HG03175 (cell line): ENCODE results near the gene SH3BGRL2.

Source experiments
- ATAC-seq: cut with Tn5 transposase; IDR thresholded peaks from one replicate; pipeline ENCODE4 v1.9.1; 2021; ENCODE audit warnings: mild to moderate bottlenecking, moderate library complexity; ENCODE audit not compliant: unreplicated experiment

Gene SH3BGRL2

DNA sequence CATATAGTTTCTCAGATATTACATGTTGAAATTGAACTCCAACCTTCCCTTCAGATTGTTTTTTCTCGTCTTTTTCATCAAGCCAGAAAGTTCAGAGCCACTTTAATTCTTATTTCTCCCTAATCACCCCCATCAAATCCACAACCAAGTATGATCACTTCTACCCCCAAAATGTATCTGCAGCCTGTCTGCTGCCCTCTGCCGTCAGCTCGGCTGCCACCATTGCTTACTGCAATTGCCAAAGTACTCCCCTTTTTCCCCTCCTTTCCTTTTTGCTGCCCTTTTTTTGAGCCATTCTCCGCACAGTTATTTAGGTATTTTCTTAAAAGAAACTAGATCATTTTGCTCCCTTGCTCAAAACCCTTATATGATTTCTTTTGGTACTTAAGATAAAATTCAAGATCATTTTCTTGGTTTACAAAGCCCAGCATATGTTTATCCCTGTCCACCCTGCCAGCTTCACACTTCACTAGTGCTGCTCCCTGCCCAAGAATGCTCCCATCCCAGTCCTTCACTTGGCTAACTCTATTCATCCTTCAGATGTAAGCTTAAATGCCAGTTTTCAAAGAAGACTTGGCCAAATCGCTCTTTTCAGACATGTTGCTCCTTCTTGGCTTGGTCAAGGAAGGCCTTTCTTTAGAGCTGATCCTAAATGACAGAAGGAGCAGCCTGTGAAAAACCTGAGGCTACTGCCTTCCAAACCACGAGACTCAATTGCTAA is 63.7 kb downstream of the SH3BGRL2 start:
- ATAC-seq: no peak

DNA sequence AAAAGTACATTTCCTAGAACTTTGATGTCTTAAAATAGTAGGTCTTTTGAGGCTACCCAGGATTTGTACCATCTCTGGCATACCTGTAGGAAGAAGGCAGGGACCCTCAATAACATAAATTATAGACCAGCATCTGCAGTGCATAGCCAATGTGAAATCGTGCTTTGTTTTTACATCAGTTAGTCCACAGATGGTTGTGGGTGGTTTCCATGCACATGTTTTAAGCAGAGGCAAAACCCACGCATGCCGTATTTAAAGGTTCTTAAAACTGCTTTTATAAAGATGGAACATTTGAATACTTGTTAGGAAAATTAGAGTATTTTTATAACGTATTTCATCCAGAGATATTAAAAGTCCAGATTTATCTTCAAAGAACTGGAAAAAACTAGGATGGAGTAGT is 66.3 kb downstream of the SH3BGRL2 start:
- no peak for ATAC-seq

DNA sequence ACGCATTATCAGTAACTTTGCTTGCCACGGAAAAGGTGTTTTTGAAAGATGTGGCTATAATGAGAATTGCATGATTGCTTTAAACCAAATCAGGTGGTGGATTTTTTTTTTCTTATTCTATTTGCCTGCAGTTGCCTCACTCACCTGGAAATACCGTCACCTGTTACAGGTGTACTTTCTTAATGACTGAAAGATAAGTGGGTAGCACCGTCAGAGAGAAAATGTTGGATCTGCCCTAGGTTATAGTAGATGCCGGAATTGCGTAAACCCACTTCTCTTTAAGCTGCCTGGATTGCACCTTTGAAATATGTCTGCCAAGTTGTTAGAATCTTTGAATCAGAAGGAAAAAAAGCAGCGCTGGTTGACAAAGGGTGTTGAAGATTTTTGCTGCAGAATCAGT is 68.5 kb downstream of the SH3BGRL2 start:
- no peak for ATAC-seq

DNA sequence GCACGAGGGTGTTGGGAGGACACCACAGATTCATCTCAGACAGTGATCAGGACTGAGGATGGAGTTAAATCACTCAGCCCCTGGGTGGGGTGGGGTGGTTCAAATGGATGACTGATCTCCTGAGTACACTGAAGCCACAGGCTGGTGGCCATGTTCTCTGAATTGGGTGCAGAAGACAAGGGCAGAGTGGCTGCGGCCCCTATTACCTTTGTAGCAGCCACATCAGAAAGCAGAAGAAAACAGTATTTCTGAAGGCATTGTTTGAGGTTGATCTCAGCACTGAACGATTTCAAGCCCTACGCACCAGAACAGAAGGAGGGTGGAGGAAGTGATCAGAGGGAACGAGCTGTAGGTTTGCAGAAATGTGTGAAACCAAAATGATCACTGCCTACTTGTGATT is 71.6 kb downstream of the SH3BGRL2 start:
- no peak for ATAC-seq

DNA sequence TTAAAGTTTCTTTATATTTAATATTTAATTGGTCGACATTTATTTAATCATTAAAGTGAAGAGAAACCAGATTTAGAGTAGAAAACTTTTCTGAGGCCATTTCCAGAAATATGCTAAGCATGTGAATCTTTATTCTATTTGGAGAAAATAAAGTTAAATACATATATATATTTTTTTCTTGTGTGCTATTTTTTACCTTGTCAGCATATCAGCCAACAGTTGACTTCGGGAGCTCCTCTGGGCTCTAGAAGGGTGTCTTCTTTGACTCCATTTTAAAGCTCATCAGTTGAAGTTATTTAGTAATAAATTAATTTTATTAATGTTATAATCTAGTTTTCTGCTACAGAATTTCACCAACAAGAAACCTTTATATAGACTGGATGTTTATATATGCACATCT is 73.1 kb downstream of the SH3BGRL2 start:
- ATAC-seq: no peak

DNA sequence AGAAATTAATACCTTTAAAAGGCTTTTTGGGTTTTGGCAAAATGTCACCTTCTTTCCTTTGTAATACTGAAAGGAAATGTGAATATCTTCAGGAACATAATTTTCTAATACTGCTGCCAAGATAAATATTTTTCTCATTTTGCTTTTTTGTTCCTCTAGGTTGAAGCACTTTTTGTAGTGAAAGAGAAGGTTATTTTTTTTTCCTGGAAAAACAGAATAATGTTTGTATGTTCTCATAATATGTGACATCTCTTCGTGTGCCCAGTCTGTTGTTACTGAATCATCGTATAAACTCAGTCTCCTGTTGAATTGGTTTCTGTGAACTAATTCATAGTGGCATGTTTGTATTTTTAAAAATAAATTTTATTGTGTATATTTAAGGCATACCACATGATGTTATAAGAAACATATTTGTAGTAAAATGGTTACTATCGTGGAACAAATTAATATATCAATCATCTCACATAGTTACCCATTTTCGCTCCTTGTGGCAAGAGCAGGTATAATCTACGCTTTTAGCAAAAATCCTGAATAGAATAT is 74.4 kb downstream of the SH3BGRL2 start:
- no peak for ATAC-seq

DNA sequence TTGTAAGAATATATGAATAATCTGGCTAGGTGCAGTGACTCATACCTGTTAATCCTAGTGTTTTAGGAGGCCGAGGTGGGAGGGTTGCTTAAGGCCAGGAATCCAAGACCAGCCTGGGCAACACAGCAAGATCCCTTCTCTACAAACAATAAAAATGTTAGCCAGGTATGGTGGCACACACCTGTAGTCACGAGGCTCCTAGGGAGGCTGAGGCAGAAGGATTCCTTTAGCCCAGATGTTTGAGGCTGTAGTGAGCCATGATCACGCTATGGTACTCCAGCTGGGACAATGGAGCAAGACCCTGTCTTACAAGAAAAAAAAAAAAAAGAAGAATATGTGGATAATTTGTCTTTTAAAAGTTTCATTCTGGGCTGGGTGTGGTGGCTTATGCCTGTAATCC is 75.4 kb downstream of the SH3BGRL2 start:
- no peak for ATAC-seq

DNA sequence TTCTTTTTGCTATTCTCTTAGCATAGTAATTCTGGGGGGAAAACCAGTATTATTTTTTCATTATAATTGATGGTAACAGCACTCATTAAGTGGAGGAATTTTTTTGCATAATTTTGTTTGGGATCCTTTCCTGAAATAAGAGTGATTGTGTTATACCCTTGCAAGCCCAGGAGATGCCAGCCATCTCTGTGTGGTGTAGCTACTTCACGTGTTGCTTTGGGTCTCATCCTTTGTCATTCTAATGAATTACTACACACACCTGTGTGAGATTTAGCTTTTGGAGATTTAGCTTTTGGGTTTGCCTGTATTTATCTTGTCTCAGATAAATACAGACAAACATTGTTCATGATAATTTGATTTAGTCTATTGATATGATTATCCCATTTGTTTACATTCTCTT is 76.5 kb downstream of the SH3BGRL2 start:
- ATAC-seq: no peak

DNA sequence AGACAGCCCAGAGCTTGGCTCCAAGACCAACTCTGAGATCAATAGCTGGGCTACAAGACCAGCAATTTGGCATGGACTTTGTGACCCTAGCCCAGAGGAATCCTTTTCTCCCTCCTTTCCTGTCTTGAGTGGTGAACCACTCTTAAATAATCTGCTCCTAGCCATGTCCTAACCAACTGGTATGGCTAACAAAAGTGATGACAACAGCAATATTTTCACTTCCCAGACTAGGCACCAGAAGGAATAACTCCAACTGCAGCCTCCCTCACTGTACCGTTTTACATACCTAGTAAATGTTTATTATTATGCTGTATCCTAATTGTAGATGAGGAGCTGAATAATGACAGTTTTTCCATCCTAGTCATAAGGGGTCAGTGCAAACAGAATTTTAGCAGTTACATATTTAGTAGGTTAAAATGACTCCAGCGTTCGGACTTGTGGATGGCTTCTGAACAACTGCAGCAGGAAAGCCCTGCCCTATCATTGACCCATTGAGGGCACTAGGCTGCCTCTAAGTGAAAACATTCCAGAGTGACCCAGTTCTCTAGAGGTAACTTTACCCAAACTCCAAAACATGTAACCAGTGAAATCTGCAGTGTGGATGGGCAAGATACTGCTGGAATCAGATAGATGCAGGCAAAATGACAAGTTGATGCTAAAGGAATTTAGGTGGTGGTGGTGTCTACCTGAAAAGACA is 77.1 kb downstream of the SH3BGRL2 start:
- no peak for ATAC-seq

DNA sequence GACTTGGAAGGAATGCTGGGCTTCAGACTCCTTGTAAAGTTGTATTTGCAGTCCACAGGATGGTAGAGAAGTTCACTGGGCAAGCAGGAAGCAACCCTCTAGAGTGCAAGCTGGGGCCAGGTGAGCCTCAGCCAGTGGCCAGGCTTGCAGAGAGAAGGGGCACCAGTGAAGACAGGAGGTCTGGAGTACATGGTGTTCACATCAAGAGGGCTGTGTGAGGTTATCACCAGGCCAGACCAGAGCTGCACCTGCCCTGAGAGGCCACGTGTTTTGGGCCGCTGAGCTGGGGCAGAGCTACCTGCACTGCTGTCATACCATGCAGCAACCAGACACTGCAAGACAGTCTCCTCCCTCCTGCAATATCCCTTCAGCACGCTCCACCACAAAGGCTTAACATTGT is 79.0 kb downstream of the SH3BGRL2 start:
- ATAC-seq: no peak

DNA sequence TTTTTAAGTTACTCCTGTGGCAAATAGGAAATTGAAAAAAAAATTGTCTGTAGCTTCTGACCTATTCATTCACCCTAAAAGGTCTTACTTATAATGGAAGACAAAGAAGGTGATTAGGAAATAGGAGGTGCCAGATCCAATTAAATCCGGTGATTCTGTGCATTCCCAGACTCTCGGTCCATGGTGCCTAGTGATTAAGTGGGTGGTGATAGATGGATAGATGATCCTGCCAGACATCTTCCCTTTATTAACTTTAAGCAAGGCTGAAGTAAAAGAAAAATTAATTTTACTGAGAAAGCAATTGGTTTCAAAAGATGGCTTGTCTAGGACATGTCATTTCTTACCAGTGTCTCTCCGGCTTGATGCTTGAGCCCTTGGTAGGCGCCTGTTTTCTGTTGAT is 80.0 kb downstream of the SH3BGRL2 start:
- ATAC-seq: no peak

DNA sequence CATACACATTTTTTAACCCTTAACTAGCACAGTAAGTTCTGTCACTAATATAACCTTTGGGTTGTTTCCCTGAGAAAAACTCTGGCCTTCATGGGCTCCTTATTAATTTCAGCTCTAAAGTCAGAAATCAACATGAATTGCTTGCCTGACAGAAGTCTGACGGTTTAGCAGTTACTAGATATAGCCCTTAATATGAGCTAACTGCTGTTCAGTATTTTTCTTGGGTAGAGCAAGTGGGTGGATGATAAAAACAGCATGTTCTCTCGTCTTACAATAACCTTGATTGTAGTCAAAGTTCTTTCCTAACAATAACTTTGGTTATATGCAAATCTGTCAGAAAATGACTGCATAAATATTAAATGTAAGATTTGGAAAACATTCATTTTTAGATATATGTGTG is 81.0 kb downstream of the SH3BGRL2 start:
- no peak for ATAC-seq

DNA sequence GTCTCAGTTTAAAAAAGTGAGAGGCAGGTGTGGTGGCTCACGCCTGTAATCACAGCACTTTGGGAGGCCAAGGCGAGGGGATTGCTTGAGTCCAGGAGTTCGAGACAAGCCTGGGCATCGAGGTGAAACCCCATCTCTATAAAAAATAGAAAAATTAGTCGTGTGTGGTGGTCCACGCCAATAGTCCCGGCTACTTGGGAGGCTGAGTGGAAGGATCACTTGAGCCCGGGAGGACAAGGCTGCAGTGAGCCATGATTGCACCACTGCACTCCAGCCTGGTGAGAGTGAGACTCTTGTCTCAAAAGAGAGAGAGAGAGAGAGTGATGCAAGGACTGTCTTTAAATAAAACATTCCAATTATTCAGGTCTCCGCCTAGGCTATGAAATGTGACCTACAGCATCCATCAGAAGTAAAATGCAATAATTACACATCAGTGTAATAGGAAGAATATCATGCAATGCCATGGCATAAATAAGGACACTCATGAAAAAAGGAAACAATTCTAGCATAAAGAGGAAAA is 81.5 kb downstream of the SH3BGRL2 start:
- no peak for ATAC-seq

DNA sequence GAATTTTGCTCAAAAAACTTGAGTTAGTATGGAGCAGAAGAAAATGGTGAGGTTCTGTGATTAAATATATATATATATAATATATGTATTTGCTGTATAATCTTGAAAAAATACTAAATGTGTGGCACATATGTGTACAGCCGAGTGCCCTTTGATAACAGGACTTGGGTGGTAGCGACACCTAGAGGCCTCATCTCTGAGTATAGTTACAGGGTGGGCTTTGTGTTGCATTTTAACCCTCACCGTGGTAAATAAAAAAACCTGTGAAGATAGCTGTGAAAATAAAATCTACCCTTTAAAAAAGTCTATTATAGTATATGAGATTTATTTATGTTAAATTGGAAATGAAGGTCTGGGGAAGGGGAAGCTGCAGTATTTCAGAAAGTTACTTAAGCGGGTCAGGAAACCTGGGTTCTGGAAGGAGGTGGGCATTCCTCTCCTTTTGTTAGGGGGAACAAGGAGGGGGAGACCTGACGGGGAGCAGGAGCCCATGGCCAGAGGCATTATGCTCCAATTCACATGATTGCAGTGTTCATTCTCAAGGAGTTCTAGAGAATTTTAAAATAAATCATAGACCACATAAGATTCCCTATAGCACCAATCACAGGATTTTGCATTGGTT is 82.7 kb downstream of the SH3BGRL2 start:
- peak; percentile 67 for ATAC-seq

DNA sequence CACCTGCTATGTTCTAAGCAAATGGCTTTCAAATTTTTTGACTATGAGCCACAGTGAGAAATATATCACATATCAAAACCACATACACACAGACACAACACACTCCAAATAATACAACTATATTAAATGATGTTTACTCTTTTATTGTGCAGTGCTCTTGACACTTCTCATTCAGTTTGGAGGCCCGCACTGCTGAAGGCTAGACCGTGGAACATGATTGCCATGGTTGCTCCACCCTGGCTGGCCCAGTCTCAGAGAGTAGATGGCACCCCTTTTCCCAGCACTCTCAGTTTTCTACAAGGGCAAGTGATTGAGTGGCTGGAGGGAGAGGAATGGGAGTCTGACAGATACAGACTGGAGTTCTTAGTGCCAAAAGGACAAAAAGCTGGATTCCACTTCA is 86.9 kb downstream of the SH3BGRL2 start:
- no peak for ATAC-seq

DNA sequence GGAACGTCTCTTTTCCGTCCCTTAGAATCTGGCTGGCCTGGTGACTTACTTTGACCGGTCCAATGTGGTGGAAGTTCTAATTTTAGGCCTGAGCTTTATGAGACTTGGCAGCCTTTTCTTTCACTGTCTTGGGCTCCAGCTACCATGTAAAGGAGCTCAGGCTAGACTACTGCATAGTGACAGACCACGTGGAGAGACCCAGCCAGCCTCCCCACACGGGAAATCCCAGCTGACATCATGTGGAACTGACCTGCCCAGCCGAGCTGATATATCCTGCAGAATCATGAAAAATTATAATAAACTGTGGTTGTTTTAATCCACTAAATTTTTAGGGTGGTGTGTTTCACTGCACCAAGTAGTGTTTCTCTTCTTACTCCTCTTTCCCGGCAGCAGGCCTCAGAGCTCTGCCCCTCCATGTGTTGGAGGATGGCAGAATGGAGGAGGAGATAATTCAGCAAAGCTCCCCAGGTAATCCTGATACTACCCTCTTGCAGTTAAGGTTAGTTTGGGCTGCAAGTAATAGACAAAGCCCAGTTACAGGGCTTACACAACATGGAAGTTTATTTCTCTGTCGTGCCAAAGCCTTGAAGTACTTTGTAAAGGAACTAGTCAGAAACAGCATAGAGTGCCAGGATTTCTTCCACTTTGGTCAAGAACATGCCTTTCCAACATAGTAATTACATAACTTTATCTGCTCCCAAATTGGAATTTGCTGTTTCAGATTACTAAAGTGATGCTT is 87.5 kb downstream of the SH3BGRL2 start:
- no peak for ATAC-seq

DNA sequence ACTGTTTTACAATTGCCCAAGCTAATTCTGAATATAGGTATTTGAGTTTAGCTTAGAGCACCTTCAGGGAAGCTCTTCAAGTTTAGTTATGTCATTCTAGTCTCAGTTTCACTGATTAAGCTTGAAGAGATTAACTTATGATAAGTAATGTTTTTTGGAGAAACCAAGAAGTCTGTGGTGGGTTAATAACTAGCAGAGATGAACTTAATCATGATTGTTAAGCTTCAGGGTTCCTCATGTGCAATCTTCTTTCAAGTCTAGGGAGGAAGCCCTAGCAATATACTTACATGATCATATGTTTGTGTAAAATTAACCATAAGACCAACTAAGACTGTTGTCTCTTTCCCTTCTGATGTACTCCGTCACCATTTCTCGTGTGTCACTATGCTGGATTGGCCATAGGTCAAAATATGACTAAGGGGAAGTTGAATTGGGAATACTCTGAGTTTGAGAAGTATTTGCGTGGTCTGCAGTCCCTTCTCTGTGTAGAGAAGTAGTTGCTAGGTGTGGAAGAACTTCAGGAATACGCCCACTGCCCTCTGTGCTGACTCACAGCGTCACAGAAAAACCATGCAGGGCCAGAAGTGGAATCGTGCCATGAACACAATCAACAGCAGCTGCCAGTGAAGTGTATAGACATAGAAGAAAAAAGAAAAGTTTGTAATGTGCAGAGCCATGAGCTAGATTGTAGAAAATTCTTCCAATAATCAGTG is 88.3 kb downstream of the SH3BGRL2 start:
- ATAC-seq: peak; percentile 33

DNA sequence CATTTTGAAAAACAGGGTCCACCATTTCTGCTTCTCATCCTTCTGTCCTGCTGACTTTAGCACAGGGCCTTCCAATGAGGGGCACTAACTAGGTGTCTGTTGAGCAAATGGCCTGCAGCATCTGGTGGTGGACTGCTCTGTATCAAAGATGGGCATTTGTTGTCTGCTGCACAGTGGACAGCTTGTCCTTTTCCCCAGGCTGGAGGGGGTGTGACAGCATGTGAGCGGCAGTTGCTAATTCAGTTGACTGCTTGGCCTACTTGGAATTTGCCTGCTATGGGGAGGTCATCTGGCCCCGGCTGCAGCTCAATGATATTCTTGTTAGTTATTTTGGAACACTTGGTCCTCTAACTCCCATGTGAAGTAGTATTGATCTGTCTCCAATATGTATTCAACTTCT is 93.7 kb downstream of the SH3BGRL2 start:
- ATAC-seq: no peak

DNA sequence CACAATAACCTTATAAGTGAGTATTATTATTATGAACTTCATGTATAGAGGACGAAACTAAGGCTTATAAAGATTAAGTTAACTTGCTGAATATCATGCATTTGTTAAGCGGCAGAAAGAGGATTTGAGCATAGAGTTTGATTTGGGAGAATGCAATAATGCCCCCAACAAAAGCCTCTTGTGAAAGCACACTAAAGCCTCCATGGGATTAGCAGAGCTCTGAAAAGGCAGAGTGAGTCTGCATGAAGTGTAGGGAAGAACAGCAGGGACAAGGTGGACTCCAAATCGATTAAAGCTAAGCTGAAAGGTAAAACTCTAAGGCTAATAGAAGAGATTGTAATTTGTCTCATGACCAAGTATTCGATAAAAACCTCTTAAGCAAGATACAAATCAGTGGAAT is 100.3 kb downstream of the SH3BGRL2 start:
- ATAC-seq: no peak

DNA sequence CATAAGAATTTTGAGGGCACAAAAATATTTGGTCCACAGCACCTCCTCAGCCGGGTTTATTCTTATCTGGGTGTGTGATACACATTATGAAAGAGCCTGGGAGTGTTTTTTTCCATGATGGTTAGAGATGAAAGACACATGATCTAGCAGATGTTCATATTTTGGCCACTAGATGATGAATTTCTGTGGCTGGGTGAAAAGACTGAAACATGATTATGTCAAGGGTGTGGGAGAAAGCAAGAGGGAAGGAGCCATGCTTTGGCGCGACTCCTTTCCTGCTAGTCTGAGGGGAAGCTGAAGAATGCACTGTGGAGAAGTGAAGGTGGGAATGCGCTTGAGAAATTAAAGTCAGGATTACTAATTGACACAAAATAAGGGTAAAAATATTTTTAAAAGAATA is 102.3 kb downstream of the SH3BGRL2 start:
- ATAC-seq: no peak
